Naive thymus-derived CD4-positive, alpha-beta T cell (primary cell): ENCODE results near the gene REEP6. TPM values are rescaled to one million over a fixed set of nuclear protein-coding genes. Genes with fewer than 3 reads are reported as not detected.
A peak's percentile ranks its signal among the peaks of the same experiment; 100 is the strongest.

ENCODE experiments used
- ATAC-seq: fragments of 150-1000 bp; cut with Tn5 transposase; 2 replicates; pipeline ENCODE4 v1.10.0; 2021; ENCODE audit warnings: mild to moderate bottlenecking, moderate library complexity
- CTCF ChIA-PET: fragments of 350-600 bp; sonication (Branson Sonifier 250); formaldehyde crosslinking; loops from one replicate; lab custom pipeline; 2021; ENCODE audit warnings: antibody characterized with exemption; lab: Charles Lee
- POLR2A ChIA-PET: fragments of 350-600 bp; sonication (Branson Sonifier 250); formaldehyde crosslinking; loops from one replicate; lab custom pipeline; 2021; ENCODE audit warnings: antibody characterized with exemption, inconsistent platforms; lab: Charles Lee
- DNase-seq, 9 donors: peaks; one replicate each; pipeline versions ENCODE4 v3.0.0 to v3.0.0-alpha.2; 2020 to 2022; ENCODE audit warnings: mixed read lengths in 1 of 9
- H3K27ac ChIP-seq: one replicate; pipeline ENCODE4 v1.7.0; 2013; ENCODE audit warnings: mild to moderate bottlenecking, low read depth, low read length, moderate library complexity
- H3K27me3 ChIP-seq, 2 donors: one replicate each; pipeline ENCODE4 v1.7.0; 2013; ENCODE audit warnings: low read length in 2 of 2, mild to moderate bottlenecking in 2 of 2, moderate library complexity in 2 of 2; ENCODE audit not compliant: control insufficient read depth in 2 of 2, insufficient read depth in 2 of 2
- H3K36me3 ChIP-seq, 3 experiments: 1 replicate in 2 of 3; 2 replicates in 1 of 3; pipeline ENCODE4 v1.7.0; 2013; ENCODE audit warnings: low read length in 3 of 3, mild to moderate bottlenecking in 3 of 3, moderate library complexity in 1 of 3; ENCODE audit not compliant: insufficient read depth in 3 of 3, control insufficient read depth in 2 of 3
- H3K4me1 ChIP-seq, 2 donors: one replicate each; pipeline ENCODE4 v1.7.0; 2013; ENCODE audit warnings: low read length in 2 of 2, mild to moderate bottlenecking in 2 of 2, moderate library complexity in 1 of 2; ENCODE audit not compliant: control insufficient read depth in 2 of 2, insufficient read depth in 2 of 2
- H3K4me3 ChIP-seq: 2 replicates; pipeline ENCODE4 v1.7.0; 2013; ENCODE audit warnings: mild to moderate bottlenecking, low read length
- H3K9me3 ChIP-seq, 3 experiments: 1 replicate in 2 of 3; 2 replicates in 1 of 3; pipeline ENCODE4 v1.7.0; 2013; ENCODE audit warnings: low read length in 3 of 3; ENCODE audit not compliant: control insufficient read depth in 2 of 3
- H3K27ac Mint-ChIP-seq, 9 donors: one replicate each; pipeline ENCODE4 v1.8.0; 2020 to 2022; ENCODE audit warnings: mixed read lengths in 9 of 9, mild to moderate bottlenecking in 8 of 9, moderate library complexity in 5 of 9, inconsistent platforms in 2 of 9
- H3K27me3 Mint-ChIP-seq, 5 donors: one replicate each; pipeline ENCODE4 v1.8.0; 2021 to 2022; ENCODE audit warnings: mixed read lengths in 5 of 5, mild to moderate bottlenecking in 1 of 5
- H3K36me3 Mint-ChIP-seq, 5 donors: one replicate each; pipeline ENCODE4 v1.8.0; 2020 to 2022; ENCODE audit warnings: mixed read lengths in 5 of 5, mild to moderate bottlenecking in 3 of 5, inconsistent platforms in 1 of 5
- H3K4me1 Mint-ChIP-seq, 7 donors: one replicate each; pipeline ENCODE4 v1.8.0; 2020 to 2022; ENCODE audit warnings: mixed read lengths in 7 of 7, mild to moderate bottlenecking in 3 of 7, inconsistent platforms in 1 of 7
- H3K4me3 Mint-ChIP-seq, 10 donors: one replicate each; pipeline ENCODE4 v1.8.0; 2020 to 2022; ENCODE audit warnings: mild to moderate bottlenecking in 10 of 10, mixed read lengths in 10 of 10, moderate library complexity in 6 of 10, inconsistent platforms in 2 of 10
- H3K9me3 Mint-ChIP-seq, 11 donors: one replicate each; pipeline ENCODE4 v1.8.0; 2020 to 2022; ENCODE audit warnings: mixed read lengths in 11 of 11, mild to moderate bottlenecking in 4 of 11, inconsistent platforms in 1 of 11, moderate library complexity in 1 of 11
- intact Hi-C, 2 donors: fragments of 100-400 bp; cut with micrococcal nuclease; formaldehyde crosslinking; loops; one replicate each; pipeline ENCODE4 v1.15.1; 2023
- polyA plus RNA-seq, 2 donors: library from polyadenylated mRNA; unstranded; fragments of 300-500 nt; fragmentation: Illumina TruSeq; gene quantifications; one replicate each; pipeline ENCODE4 v1.2.3, GENCODE V29; 2021
- total RNA-seq, 6 experiments: library from RNA in 5 of 6; stranded (reverse) in 5 of 6; gene quantifications; 1 replicate in 5 of 6; 2 replicates in 1 of 6; pipeline ENCODE4 v1.2.3 and lab custom pipeline; 2021 to 2026

The REEP6 gene
- total and polyA plus RNA-seq, 7 experiments from 2014 or later = 1.6 to 7.2 (median 5.0) TPM

DNA sequence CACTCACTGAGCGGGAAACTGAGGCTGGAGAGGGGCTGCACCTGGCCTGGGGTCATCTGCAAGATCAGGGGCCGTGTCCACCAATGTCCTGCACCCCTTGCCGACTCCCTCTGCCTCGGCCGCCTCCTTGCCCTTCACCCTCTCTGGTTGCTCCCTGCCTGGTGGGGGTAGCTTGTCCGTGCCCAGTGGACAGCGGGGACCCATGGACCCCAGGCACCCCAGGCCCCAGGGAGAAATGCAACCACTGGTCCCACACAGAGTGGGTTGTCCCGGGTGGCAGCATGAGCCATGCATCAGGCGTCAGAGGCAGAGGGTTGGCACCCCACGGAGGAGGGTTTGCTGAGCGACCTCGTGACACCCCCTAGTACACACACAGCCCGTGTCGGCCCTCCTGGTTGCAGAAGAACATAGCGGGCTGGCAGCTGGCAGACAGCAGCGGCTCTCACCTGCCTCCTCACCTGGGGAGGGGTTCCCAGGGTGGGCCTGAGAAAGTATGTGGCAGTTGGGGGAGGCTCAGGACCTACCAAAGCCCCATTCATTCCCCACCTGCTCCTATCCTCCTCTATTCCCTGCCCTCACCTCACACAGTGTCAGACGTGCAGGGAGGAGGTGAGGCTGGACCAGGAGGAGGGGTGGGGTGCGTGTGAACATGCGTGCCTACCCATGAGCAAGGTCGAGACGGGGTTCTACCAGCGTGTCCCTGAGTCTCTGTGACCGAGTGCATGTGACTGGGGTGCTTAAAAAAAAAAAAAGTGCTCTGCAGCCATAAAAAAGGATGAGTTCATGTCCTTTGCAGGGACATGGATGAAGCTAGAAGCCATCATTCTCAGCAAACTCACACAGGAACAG lies 13.2 kb downstream of the REEP6 start:
- peaks cover 4 to 6% of the 10 kb centered on the region in 2 donors for H3K4me1 ChIP-seq
- H3K9me3 ChIP-seq = no peaks in the 10 kb centered on the region
- Mint-ChIP-seq H3K27ac (peak overlapping the region in 1 of 9 donors; percentile 34), H3K4me1 (peaks cover 7 to 17% (median 15%) of the 10 kb centered on the region in 7 donors), H3K36me3 (peaks cover 0 to 3% (median 0%) of the 10 kb centered on the region in 5 donors), H3K9me3 (peaks cover 0 to 5% (median 0%) of the 10 kb centered on the region in 11 donors), H3K27me3 (peaks cover 0 to 26% (median 4%) of the 10 kb centered on the region in 5 donors), H3K4me3 (peak overlapping the region in 2 of 10 donors; percentile 25 to 33)
- H3K4me3 ChIP-seq = no peak overlapping the region
- no peaks in the 10 kb centered on the region for H3K36me3 ChIP-seq
- intact Hi-C loops = loop anchor here (1.0 kb wide), 2 partner anchors 9 to 10 kb away; partner anchors contain the start of gene ADAMTSL5 (in 1 of the 2)
- DNase-seq (no peak), ATAC-seq (no peak)
- no peak overlapping the region for H3K27ac ChIP-seq
- CTCF ChIA-PET = interaction anchor here (0.6 kb wide), 3 partner anchors 139 to 396 kb away, joined by 3 to 5 read pairs (median 3); no protein-coding TSS in a partner anchor
- POLR2A ChIA-PET = interaction anchor here (0.6 kb wide), 1 partner anchor 83 kb away, joined by 5 read pairs; no protein-coding TSS in a partner anchor
- H3K27me3 ChIP-seq = peaks cover 0 to 5% of the 10 kb centered on the region in 2 donors

DNA sequence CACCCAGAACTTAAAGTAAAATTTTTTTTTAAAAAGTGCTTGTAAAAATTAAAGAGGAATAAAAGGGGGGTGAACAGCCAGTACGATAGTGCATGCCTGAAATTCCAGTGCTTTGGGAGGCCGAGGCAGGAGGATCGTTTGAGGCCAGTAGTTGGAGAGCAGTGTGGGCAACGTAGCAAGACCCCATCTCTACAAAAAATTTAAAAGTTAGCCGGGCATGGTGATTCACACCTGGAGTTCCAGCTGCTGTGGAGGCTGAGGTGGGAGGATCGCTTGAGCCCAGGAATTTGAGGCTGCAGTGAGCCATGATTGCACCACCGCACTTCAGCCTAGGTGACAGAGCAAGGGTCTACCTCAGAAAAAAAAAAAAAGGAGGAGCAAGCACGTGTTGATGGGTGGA lies 14.0 kb downstream of the REEP6 start:
- no peak overlapping the region for H3K4me3 ChIP-seq
- H3K36me3 ChIP-seq = no peaks in the 10 kb centered on the region
- peaks cover 4 to 6% of the 10 kb centered on the region in 2 donors for H3K4me1 ChIP-seq
- peaks cover 0 to 5% of the 10 kb centered on the region in 2 donors for H3K27me3 ChIP-seq
- intact Hi-C loops = no loop called here
- H3K27me3 Mint-ChIP-seq = peaks cover 0 to 31% (median 4%) of the 10 kb centered on the region in 5 donors
- CTCF ChIA-PET = interaction anchor here (0.6 to 1.0 kb wide), 3 partner anchors 14 to 280 kb away, joined by 3 to 5 read pairs (median 3); partner anchors contain the start of gene REEP6
- DNase-seq (no peak), ATAC-seq (no peak)
- H3K27ac Mint-ChIP-seq = peak overlapping the region in 2 of 9 donors; percentile 55 to 63
- H3K4me3 Mint-ChIP-seq = peak overlapping the region in 1 of 10 donors; percentile 23
- peaks cover 7 to 21% (median 18%) of the 10 kb centered on the region in 7 donors for H3K4me1 Mint-ChIP-seq
- POLR2A ChIA-PET = interaction anchor here (0.6 kb wide), 1 partner anchor 82 kb away, joined by 5 read pairs; no protein-coding TSS in a partner anchor
- H3K9me3 Mint-ChIP-seq = peaks cover 0 to 5% (median 0%) of the 10 kb centered on the region in 11 donors
- no peak overlapping the region for H3K27ac ChIP-seq
- peaks cover 0 to 3% (median 0%) of the 10 kb centered on the region in 5 donors for H3K36me3 Mint-ChIP-seq
- H3K9me3 ChIP-seq = no peaks in the 10 kb centered on the region

DNA sequence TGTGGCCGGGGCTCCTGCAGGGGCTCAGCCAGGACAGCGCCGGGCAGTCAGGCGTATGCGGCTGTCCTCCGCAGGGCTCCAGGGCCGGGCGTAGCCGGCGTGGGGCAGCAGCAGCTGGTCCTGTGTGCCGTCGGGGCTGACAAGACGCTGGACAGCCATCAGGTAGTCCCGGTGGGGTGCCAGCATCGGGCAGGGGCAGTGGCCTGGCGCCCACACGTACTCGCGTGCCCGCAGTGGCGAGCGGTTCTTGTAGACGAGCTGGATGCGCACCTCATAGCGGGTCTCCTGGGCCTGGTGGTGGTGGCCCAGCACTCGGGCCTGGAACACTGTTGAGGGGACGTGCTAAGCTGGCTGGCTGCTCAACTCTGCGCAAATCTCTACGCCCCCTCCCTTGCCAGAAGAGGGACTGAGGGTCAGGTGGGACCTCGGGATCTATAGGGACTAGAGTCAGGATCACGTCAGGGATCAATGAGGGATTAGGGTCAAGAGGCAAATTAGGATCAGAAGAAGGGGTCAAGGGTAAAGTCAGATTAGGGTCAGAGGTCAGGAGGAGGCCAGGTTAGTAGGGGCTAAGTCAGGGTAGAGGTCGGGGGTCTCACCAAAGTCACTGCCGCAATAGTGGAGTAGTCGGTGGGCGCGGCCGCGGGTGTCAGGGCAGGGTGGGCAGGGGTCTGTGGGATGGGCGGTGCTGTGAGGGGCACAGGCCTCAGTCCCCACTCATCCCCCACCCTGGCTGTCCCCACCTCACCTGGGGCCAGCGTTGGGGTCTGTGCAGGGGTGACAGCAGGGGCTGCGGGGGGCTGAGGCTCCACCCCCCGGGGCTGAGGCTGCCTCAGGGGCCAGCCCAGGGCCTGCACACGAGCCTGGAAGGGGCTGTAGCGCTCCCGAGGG lies 15.3 kb downstream of the REEP6 start:
- CTCF ChIA-PET = interaction anchor here (1.0 kb wide), 1 partner anchor 15 kb away, joined by 3 read pairs; the partner anchor contains the start of gene REEP6
- no peak overlapping the region for H3K4me3 ChIP-seq
- peaks cover 4 to 6% of the 10 kb centered on the region in 2 donors for H3K4me1 ChIP-seq
- H3K36me3 ChIP-seq = no peaks in the 10 kb centered on the region
- Mint-ChIP-seq H3K27me3 (peaks cover 0 to 40% (median 4%) of the 10 kb centered on the region in 5 donors), H3K4me3 (peak overlapping the region in 4 of 10 donors; percentile 39 to 54 (median 49)), H3K4me1 (peaks cover 7 to 29% (median 23%) of the 10 kb centered on the region in 7 donors), H3K36me3 (peaks cover 0 to 3% (median 0%) of the 10 kb centered on the region in 5 donors), H3K27ac (peak overlapping the region in 4 of 9 donors; percentile 15 to 78 (median 62)), H3K9me3 (peaks cover 0 to 5% (median 0%) of the 10 kb centered on the region in 11 donors)
- POLR2A ChIA-PET = no interaction called here
- ATAC-seq = no peak
- intact Hi-C loops = no loop called here
- no peaks in the 10 kb centered on the region for H3K9me3 ChIP-seq
- DNase-seq = no peak
- no peak overlapping the region for H3K27ac ChIP-seq
- peaks cover 0 to 5% of the 10 kb centered on the region in 2 donors for H3K27me3 ChIP-seq

DNA sequence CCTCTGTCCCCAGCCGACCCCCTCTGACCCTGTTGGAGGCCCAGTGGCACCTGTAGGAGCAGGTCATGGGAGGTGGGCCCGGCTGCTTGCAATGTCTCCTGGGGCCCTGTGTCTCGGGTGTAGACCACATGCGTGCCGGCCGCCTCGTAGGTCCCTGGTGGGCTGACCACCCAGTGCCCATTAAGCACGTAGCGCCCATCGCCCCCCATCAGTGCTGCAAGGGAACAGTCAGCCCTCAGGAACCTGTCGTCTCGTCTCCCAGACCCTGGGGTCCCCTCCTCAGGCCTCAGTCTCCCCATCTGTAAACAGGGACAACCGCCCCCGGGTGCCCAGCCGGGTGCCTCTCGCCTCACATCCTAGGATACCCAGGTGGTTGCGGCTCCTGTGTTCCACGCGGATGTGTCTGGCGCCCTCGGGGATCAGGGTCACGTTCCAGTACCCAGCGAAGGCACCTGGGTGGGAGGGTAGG lies 16.2 kb downstream of the REEP6 start:
- Histone ChIP-seq H3K4me1 (peaks cover 4 to 12% of the 10 kb centered on the region in 2 donors), H3K27me3 (peaks cover 0 to 5% of the 10 kb centered on the region in 2 donors), H3K9me3 (no peaks in the 10 kb centered on the region), H3K4me3 (peak overlapping the region; percentile 48), H3K36me3 (no peaks in the 10 kb centered on the region), H3K27ac (peak overlapping the region; percentile 66)
- peaks cover 0 to 5% (median 0%) of the 10 kb centered on the region in 11 donors for H3K9me3 Mint-ChIP-seq
- DNase-seq (no peak), ATAC-seq (no peak)
- CTCF ChIA-PET = no interaction called here
- intact Hi-C loops = loop anchor here (1.0 kb wide), 4 partner anchors 17 to 100 kb away; partner anchors contain the start of genes PCSK4 (in 2 of the 2), C19orf25 (in 1 of the 2), DAZAP1 (in 1 of the 2) and MBD3 (in 1 of the 2)
- H3K27me3 Mint-ChIP-seq = peaks cover 0 to 42% (median 4%) of the 10 kb centered on the region in 5 donors
- peaks cover 7 to 36% (median 25%) of the 10 kb centered on the region in 7 donors for H3K4me1 Mint-ChIP-seq
- peak overlapping the region in 5 of 10 donors; percentile 84 to 91 (median 87) for H3K4me3 Mint-ChIP-seq
- POLR2A ChIA-PET = no interaction called here
- H3K27ac Mint-ChIP-seq = peak overlapping the region in 5 of 9 donors; percentile 91 to 96 (median 94)
- H3K36me3 Mint-ChIP-seq = peaks cover 0 to 3% (median 0%) of the 10 kb centered on the region in 5 donors

DNA sequence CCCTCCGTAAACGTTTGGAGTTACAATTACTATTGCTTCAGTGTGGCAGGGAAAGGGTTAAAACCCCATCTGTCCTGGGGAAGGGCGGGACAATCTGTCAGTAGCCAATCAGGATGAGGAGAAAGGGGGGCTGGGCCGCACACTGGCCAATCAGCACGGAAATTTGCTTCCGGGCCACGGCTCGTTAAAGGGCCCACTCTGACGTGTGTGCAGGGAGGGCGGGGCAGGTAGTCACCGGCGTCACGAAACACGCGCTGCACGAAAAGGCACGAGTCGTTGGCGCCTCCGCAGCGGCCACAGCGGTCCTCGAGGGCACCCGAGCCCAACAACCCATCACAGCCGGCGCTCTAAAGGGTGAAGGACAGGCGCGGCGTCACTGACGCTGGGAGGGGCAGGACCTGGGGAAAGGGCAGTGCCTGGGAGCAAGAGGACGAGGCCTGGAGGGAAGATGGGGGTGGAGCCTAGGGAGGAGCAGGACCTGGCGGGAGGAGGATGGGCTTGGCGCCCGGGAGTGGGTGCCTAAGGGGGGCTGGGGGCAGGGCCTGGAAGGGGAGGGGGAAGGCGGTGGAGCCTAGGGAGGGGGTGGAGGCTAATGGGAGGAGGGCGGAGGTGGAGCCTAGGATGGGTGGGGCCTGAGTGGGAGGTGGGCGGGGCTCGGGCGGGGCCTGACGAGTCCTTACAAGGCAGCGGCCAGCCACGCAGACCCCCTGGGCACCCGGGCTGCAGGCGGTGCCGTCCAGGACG lies 17.0 kb downstream of the REEP6 start:
- peaks cover 0 to 3% (median 0%) of the 10 kb centered on the region in 5 donors for H3K36me3 Mint-ChIP-seq
- peak overlapping the region; percentile 75 to 92 (median 86) for H3K4me3 Mint-ChIP-seq
- DNase-seq = peak; percentile 76 to 96 (median 94)
- H3K9me3 Mint-ChIP-seq = peaks cover 0 to 5% (median 0%) of the 10 kb centered on the region in 11 donors
- peaks cover 0 to 2% of the 10 kb centered on the region in 2 donors for H3K27me3 ChIP-seq
- peak overlapping the region; percentile 87 to 96 (median 92) for H3K27ac Mint-ChIP-seq
- peaks cover 7 to 41% (median 27%) of the 10 kb centered on the region in 7 donors for H3K4me1 Mint-ChIP-seq
- CTCF ChIA-PET = no interaction called here
- peak overlapping the region; percentile 48 for H3K4me3 ChIP-seq
- intact Hi-C loops = loop anchor here (1.0 kb wide), 4 partner anchors 18 to 101 kb away; partner anchors contain the start of genes PCSK4 (in 2 of the 2), C19orf25 (in 1 of the 2), DAZAP1 (in 1 of the 2) and MBD3 (in 1 of the 2)
- H3K27me3 Mint-ChIP-seq = peaks cover 0 to 41% (median 2%) of the 10 kb centered on the region in 5 donors
- H3K27ac ChIP-seq = peak overlapping the region; percentile 79
- no peaks in the 10 kb centered on the region for H3K9me3 ChIP-seq
- POLR2A ChIA-PET = no interaction called here
- H3K36me3 ChIP-seq = no peaks in the 10 kb centered on the region
- peak; percentile 97 for ATAC-seq
- H3K4me1 ChIP-seq = peaks cover 4 to 18% of the 10 kb centered on the region in 2 donors
